ENCODE results near the gene GJE1.

GRCh38 chr6:142171351-142171750, 38.6 kb downstream of the GJE1 start:
- no peak for TF ChIP-seq CTCF (IDR thresholded peaks at IDR 0.05)
- no peak for TF ChIP-seq POLR2AphosphoS5 (IDR thresholded peaks at IDR 0.05)
- no peak for TF ChIP-seq POLR2A (IDR thresholded peaks at IDR 0.05)

Data from prostate gland (tissue), 2 donors.